ENCODE measurements around the gene TMEM179. TPM values are rescaled to one million over a fixed set of nuclear protein-coding genes. Genes with fewer than 3 reads are reported as not detected.

TMEM179 gene
- total and polyA plus RNA-seq, 2 experiments from 2014 or later = 3.6 to 8.6 TPM

DNA sequence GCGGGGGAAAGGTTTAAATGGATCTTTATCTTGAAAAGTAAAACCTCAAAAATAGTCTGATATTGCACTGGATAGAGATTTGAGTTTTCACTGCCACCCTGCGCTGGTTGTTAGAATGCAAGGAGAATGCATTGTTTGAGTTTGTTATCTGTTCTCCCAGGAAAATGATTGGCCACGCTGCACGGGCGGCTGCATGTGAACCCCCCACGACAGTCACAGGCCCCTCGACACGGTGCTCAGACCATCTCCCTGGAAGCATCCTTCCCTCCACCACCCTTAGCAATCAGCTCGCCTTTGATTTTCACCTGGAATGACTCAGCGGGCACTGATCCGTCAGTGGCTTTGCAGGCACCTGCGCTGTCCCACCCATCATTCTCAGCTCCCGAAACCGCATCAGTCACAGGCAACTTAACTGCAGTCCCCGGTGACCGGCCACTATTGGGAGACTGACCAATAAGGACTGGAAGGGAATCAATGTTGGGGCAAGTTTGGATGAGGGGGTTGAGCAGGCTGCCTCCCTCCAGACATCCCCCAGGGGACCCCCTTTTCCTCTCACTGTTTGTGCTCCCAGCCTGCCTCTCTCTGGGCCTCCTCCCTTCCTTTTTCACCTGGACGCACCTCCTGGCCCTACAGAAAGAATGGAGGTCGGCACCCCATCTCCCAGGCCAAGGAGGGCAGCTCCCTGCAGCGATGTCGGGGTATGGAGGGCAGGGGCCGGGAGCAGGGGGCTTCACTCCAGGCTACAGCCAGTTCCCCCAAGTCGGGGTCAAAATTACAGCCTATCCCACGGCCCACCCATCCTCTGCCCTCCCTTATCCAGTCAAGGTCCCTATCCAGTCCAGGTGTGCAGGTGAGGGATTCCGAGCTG lies 53.5 kb downstream of the TMEM179 start:
- DNase-seq (ENCODE audit: low read depth in 1 of 2, low spot score in 1 of 2) = no peak
- no peaks in the 10 kb centered on the region for H3K27me3 ChIP-seq
- TF ChIP-seq, protein P1, sequence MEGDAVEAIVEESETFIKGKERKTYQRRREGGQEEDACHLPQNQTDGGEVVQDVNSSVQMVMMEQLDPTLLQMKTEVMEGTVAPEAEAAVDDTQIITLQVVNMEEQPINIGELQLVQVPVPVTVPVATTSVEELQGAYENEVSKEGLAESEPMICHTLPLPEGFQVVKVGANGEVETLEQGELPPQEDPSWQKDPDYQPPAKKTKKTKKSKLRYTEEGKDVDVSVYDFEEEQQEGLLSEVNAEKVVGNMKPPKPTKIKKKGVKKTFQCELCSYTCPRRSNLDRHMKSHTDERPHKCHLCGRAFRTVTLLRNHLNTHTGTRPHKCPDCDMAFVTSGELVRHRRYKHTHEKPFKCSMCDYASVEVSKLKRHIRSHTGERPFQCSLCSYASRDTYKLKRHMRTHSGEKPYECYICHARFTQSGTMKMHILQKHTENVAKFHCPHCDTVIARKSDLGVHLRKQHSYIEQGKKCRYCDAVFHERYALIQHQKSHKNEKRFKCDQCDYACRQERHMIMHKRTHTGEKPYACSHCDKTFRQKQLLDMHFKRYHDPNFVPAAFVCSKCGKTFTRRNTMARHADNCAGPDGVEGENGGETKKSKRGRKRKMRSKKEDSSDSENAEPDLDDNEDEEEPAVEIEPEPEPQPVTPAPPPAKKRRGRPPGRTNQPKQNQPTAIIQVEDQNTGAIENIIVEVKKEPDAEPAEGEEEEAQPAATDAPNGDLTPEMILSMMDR (IDR thresholded peaks at IDR 0.05; ENCODE audit: low read depth, low read length) = no peak

DNA sequence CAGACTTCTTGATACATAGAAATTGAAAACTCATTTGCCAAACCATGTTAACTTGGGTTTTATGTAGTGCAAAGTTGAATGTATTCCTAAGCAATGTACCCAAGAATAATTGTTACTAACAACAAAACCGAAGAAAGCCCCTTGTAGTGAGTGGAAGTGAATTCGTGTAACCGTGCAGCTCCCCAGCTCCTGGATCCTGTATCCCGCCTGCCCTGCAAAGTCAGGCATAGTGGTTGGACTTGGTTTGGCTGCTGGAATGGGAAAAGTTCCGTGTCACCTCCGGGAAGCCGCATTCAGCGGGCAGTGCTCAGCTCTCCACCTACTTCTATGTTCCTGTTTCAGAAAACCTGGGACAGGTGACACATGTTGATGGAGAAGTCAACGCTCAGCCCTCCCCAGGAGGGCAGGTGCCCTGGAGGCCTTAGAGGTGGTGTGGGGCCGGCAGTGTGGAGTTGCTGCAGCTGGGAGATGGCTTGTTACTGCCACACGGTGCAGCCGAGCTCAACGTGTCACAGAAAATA lies 54.2 kb downstream of the TMEM179 start:
- no peaks in the 10 kb centered on the region for H3K9me3 ChIP-seq (ENCODE audit: low read depth)
- no peaks in the 10 kb centered on the region for H3K4me1 ChIP-seq (ENCODE audit: low read depth)
- H3K27ac ChIP-seq = no peak overlapping the region
- no peak for DNase-seq (ENCODE audit: low read depth in 1 of 2, low spot score in 1 of 2)
- TF ChIP-seq, protein P1 (IDR thresholded peaks at IDR 0.05; ENCODE audit: low read depth, low read length) = no peak
- H3K36me3 ChIP-seq = no peaks in the 10 kb centered on the region
- no peak overlapping the region for H3K4me3 ChIP-seq
- no peaks in the 10 kb centered on the region for H3K27me3 ChIP-seq

More for the DNA sequence above, 53.5 kb downstream of the TMEM179 start:
- Histone ChIP-seq H3K27ac (no peak overlapping the region), H3K9me3 (ENCODE audit: low read depth) (no peaks in the 10 kb centered on the region), H3K4me3 (no peak overlapping the region), H3K4me1 (ENCODE audit: low read depth) (no peaks in the 10 kb centered on the region), H3K36me3 (no peaks in the 10 kb centered on the region)

DNA sequence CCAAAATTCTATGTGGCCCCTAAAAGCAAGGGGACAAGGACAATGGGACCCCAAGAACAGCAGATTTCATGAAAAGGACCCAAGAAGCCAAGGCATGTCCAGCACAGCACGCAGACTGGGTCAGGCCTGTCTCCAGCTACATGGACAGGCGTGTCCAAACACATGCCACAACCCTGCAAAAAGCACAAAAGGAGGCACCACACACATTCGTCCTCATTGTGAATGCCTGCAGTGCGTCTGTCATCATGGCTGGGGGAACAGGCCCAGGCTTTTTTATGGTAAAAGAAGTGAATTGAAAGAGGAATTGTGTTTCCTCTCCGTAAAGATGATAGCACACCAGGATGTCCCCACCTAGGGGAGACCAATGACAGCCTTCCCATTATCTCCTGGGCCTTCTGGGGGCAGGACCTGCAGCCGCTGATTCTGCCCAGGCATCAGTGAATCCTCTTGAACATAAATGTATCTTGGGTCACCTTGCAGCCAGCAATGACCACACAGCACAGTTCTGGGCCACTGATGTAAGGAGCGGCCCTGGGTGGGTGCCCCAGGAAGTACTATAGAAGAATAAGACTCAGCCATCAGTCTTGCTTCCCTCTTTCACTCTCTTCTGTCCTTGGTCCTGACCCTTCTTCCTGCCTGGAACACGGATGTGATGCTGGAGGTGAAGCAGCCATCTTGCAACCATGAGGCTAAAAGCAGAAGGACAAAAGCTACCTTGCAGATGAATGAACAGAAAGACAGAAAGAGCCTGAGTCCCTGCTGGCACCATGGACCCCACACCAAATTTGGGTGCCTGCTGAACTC lies 54.8 kb downstream of the TMEM179 start:
- Histone ChIP-seq H3K27ac (no peak overlapping the region), H3K4me1 (ENCODE audit: low read depth) (no peaks in the 10 kb centered on the region), H3K9me3 (ENCODE audit: low read depth) (no peaks in the 10 kb centered on the region), H3K4me3 (no peak overlapping the region), H3K36me3 (no peaks in the 10 kb centered on the region), H3K27me3 (no peaks in the 10 kb centered on the region)
- DNase-seq (ENCODE audit: low read depth in 1 of 2, low spot score in 1 of 2) = no peak
- TF ChIP-seq, protein P1 (IDR thresholded peaks at IDR 0.05; ENCODE audit: low read depth, low read length) = no peak

DNA sequence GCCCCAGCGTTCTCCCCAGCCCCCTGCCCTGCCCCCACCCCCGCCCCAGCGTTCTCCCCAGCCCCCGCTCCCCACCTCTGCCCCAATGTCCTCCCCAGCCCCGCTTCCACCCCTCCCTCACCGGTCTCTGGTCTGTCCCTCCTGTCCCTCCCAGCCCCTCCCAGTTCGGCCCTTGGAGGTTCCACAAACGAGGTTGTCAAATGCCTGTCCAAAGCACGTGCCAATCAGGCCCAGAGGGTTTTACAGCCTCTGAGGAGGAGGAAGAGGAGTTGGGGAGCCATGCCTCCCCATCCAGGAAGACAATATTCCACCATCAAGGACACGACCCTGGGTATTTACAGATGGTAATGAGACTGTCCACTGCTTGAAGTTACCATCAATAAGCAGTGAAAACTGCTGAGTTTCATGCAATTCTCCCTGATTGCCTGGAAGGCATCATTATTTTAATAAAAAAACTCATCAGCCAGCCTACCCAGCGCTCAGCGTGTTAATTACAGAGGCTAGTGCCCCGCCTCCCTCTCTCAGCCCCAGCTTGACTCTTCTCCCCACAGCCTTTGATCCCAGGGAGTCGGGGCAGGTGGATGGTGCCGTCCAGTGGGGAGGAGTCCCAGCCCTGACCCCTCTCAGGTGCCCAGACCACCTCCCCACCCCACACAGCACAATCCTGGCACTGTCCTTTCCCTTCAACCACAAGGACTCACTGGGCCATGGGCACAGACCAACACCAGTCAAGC lies 55.6 kb downstream of the TMEM179 start:
- TF ChIP-seq, protein P1 (IDR thresholded peaks at IDR 0.05; ENCODE audit: low read depth, low read length) = no peak
- Histone ChIP-seq H3K4me1 (ENCODE audit: low read depth) (no peaks in the 10 kb centered on the region), H3K4me3 (no peak overlapping the region), H3K27me3 (no peaks in the 10 kb centered on the region), H3K36me3 (no peaks in the 10 kb centered on the region), H3K27ac (no peak overlapping the region), H3K9me3 (ENCODE audit: low read depth) (no peaks in the 10 kb centered on the region)
- no peak for DNase-seq (ENCODE audit: low read depth in 1 of 2, low spot score in 1 of 2)
